Kidney tubule cell (primary cell): Measurements from ENCODE around the gene CMIP.
"Not testable (repeated sequence)": the region's sequence is repeated elsewhere in the genome, so short reads cannot be mapped to it uniquely, and the experiment has no call there.

Source experiments
- DNase-seq: peaks from one replicate; pipeline ENCODE4 v3.0.0-alpha.2; 2018; ENCODE audit warnings: low spot score

CMIP gene

GRCh38 chr16:81517629-81518438 lies 73.2 kb downstream of the CMIP start:
- DNase-seq = no peak

- DNase-seq = no peak
These were observed 73.8 kb downstream of the CMIP start for GRCh38 chr16:81518439-81518757.

GRCh38 chr16:81519301-81520150 lies 74.9 kb downstream of the CMIP start:
- no peak for DNase-seq

DNA sequence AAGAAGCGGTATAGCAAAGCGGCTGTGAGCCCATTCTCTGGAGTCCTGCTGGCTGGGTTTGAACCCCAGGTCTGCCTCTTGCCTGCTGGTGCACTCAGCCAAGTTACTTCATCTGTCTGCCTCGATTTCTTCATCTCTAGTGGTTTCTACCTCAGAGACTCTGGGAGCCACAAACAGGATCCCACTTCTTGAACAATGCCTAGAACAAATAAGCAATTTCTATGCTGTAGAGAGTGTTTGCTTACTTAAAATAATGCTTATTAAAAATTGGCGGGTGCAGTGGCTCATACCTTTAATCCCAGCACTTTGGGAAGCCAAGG lies 75.5 kb downstream of the CMIP start:
- no peak for DNase-seq

DNA sequence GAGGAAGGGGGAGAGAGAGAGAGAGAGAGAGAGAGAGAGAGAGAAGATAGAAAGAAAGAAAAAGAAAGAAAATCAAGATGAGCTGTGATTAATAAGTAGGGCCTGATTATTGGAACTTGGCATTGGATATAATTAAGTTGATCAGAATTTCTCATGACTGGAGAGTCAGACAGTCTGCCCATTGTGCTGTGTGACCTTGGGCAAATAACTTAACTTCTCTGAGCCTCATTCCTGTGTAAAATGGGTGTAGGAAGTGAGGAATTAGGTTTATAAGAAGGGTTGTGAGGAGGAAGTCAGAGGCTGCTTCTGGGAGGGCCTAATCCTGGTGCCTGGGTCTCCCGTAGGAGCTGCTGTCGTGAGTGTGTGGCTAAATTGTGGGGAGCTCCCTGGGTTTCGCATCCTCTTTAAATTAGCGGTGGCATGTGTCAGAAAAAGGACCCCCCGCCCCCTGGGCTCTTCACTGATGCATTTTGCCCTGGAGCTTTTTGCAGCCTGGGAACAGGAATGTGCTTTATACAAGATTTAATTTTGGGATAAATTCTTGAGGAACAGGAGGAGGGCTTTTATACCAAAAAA lies 76.0 kb downstream of the CMIP start:
- DNase-seq = no peak

DNA sequence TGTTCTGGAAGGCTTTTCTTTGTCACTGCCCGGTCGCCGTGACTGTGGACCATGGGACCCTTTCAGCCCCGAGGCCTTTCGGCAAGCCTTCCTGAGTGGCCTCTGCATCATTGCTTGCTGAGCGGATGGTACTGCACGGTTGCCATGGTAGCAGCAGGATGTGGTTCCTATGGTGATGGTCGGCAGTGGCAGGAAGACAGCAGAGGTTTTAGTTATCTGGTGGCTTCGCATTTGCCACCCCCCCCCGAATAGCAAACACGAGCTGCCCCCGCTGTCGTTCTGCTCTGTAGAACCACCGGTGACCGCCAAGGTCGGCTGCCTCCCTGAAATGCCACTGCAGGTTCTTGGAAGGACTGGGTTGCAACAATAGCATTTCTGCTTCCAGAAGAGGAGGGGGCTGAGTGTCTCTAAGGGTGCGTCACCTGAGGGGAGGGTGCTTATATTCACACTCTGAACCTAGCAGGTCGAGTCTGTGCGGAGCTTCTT lies 76.6 kb downstream of the CMIP start:
- DNase-seq = peak; percentile 82

DNA sequence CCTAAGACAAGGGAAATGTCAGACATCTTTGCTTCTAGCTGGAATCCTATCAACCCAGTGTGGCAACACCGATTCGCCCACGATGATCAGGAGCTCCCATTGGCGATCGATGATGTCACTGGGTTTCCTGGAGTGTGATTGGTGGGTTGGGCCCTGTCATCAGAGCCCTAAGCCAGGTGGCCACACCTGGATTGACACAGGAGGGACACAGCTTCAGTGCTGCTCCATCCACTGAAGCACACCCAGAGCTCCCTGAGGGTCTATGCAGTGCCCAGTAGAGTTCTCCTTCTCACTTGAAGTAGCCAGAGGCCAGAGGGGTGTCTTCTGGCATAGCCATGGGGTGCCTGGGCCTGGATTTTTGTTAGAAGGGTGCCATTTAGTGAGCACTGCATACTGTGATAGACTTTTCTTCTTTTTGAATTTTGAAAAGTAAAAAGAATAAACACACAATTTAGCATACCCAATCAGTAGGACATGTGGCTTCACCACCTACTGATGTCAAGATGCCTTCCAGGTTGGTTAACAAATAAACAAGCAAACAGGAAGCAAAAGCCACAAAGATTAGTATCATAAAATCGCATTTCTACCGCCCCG lies 77.6 kb downstream of the CMIP start:
- no peak for DNase-seq

DNA sequence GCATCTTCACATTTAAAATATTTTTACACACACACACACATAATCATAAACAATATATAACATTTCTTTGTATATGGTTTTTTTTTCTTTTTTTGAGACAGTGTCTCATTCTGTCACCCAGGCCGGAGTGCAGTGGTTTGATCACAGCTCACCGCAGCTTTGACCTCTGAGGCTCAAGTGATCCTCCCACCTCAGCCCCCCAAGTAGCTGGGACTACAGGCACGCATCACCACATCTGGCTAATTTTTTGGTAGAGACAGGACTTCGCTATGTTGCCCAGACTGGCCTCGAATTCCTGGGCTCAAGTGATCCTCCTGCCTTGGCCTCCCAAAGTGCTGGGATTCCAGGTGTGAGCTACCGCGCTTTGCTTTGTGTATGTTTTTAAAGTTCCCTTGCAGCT lies 78.2 kb downstream of the CMIP start:
- DNase-seq = not testable (repeated sequence)

- DNase-seq = peak; percentile 87
These were observed 78.9 kb downstream of the CMIP start for GRCh38 chr16:81523387-81524115.

- DNase-seq = no peak
These were observed 79.8 kb downstream of the CMIP start for GRCh38 chr16:81524382-81524781.

DNA sequence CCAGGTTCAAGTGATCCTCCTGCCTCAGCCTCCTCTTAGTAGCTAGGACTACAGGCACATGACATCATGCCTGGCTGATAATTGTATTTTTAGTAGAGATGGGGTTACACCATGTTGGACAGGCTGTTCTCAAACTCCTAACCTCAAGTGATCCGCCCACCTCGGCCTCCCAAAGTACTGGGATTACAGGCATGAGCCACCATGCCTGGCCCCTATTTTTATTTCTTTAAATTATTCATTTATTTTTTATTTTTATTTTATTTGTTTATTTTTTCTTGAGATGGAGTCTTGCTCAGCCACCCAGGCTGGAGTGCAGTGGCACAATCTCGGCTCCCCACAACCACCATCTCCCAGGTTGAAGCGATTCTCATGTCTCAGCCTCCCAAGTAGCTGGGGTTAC lies 80.3 kb downstream of the CMIP start:
- not testable (repeated sequence) for DNase-seq

DNA sequence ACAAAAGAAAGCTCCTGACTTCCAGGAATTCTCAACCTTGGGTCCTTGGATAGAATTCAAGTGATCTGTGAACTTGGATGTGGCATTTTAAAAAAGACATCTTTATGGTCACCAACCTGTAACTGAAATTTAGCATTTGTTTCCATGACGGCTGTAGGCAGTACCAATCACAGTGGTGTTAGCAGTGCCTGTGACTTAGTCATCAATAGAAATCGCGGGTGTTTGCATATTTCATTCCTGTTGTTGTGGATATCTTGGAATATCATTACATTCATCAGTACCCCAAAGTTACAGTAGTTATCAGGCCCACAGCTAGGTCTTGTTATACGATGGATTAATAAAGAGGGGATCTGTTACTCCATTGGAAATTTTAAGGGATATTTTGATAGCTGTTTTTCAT lies 81.6 kb downstream of the CMIP start:
- peak; percentile 25 for DNase-seq

DNA sequence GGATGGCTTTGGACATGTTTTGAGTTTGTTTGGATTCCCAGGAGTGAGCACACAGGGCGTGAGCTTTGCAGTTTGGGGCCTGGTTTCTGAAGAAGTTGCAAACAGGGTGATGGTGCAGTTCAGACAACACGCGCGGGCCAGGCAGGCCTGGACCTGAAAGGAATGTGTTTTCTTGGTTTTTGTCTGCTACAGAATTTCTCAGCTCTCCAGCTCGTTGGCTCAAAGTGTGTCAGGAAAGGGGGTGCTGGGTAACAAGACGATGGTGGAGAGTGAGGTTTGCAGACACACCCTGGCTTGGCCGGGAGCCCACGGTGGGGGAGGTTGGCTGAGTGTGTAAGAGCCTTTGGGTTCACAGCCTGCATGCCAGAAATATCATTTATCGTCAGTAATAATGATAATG lies 82.3 kb downstream of the CMIP start:
- DNase-seq = peak; percentile 34

DNA sequence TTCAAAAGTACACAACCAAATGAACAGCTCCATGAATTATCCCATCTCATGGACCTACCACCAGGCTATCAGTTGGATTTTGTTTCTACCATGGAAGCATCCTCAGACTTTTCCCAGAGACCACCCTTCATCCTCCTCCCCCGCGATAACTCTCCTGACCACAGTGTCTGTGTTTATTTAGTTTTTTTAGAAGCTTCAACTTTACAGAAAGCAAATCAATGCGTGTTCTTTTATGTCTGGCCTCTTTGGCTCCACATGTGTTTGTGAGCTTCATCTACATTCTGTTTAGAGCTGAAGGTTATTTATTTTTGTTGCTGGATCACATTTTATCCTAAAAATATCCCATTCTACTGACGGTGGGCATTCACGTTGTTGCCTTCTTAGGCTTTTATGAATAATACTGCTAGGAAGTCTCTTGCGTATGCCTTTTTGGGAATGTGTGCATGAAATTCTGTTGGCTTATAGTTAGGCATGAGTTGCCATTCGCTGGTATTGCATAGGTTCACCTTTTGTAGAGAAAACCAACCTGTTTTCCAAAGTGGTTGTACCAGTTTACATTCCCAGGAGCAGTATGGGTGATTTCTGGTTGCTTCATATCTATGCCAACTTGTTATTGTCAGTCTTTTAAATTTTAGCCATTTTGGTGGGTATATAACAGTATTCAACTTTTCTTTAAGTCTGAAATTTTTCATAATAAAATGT lies 83.0 kb downstream of the CMIP start:
- no peak for DNase-seq

DNA sequence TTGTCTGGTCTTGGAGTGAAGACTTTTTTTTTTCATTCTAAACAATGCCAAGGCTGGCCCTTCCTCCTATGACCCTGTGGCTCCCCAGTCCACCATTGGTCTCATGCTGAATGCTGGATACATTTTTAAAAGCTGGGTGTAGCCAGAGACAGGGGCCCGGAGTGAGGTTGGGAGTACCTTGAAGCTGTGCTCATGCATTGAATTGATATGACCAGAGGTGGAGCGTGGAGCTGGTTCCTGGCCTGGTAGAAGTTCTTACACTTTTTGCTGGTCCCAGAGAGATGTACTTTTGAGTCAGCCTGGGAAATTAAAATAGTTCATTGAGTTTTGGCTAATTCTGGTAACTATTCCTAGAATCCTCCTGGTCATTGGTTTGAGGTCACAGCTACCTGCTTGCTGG lies 83.6 kb downstream of the CMIP start:
- DNase-seq = no peak

- DNase-seq = peak; percentile 44
These were observed 85.7 kb downstream of the CMIP start for GRCh38 chr16:81530296-81530721.

GRCh38 chr16:81530814-81531213 lies 86.2 kb downstream of the CMIP start:
- no peak for DNase-seq

- peak; percentile 93 for DNase-seq
These were observed 86.8 kb downstream of the CMIP start for GRCh38 chr16:81531419-81531821.

- DNase-seq = peak; percentile 99
These were observed 88.0 kb downstream of the CMIP start for GRCh38 chr16:81532491-81533174.

DNA sequence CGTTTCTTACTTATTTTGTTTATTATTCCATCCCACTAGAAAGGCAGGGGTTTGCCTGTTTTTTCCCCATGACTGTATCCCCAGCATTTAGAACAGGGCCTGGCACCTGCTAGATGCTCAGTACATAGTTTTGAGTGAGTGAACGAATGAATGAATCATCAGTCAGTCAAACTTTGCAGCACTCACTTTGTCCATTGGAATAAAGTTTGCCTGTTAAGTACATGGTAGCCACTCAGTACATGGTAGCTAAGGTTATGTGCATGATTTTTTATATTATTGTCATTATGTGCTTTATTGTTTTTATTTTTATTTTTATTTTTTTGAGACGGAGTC lies 88.5 kb downstream of the CMIP start:
- DNase-seq = peak; percentile 63
